CD4-positive, alpha-beta T cell treated with Interferon gamma for 1 hour (primary cell): ENCODE measurements around the gene MRPS18B.
"Not testable (repeated sequence)": the region's sequence is repeated elsewhere in the genome, so short reads cannot be mapped to it uniquely, and the experiment has no call there.

Source experiments
- DNase-seq: peaks from one replicate; pipeline ENCODE4 v3.0.0-alpha.2; 2020

MRPS18B gene

DNA sequence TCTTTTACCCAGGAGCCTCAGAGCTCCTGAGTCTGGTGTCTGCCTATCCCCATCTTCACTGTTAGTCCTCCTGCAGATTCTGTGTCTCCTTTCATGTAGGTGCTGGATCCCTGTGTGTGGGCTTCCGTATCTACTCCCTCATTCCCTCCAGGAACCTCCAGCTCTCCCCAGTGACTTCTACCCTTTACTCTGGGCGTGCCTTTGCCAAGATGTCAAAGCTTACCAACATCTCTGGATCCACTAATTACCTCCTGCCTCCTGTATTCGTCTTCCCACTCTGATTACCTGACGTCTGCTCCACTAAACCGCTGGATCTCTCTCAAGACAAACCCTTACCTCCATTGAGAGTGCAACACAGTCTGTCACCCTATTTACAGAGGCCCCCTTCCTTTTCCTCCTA is 27.1 kb downstream of the MRPS18B start:
- DNase-seq, result no peak

DNA sequence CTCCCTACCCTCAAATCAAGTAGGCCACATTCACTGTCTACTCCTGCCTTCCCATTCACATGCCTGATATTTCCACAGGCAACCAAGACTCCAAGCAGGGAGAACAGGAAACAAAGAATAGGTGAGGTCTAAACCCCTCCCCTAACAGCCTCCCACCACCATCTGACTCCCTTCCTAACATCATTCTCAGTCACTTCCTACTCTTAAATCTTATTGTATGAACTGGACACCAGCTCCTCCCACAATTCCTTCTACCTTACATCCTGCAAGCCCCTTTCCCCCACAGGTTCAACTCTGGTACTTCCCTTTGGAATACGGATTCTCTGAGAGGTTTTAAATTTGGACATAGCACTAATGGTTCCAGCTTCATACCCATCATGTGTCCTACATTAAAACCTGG is 28.3 kb downstream of the MRPS18B start:
- no peak for DNase-seq

DNA sequence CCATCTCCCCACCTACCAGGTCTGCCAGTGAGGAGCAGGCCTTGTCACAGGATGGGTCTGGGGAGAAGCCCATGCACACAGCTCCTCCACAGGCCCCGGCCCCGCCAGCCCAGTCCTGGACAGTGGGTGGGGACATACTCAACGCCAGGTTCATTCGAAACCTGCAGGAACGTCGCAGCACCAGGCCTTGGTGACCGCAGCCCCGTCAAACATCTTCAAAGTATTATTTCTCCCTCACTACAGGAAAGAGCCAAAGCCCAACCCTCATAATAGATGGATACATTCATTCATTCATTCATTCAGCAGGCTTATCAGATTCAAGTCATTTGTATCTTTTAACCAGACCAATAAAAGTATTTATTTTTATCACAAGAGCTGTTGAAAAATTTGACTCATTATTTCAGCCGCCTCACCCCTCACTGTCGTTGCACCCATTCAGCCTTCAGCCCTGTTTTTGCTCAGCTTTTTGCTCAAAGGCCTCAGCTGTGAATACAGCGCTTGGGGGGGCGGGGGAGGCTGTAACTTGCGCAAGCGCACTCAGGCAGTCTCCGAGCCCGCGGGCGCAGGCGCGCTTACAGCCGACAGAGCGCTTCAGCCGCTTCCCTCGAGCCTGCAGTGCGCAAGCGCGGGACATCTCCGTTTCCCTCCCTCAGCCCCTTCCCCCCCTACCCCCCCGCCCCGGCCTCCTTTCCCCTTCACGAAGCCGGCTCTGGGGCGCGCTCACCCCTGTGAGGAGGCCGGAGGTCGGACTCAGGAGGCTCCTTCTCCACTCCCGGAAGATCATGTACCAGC is 29.0 kb downstream of the MRPS18B start, which contains the start of gene C6orf136:
TSS of gene C6orf136 (plus strand) at position 684 of the 792 bp plus-strand sequence. CDS start at position 783, 99 bp downstream.
- DNase-seq, result peak; percentile 97

DNA sequence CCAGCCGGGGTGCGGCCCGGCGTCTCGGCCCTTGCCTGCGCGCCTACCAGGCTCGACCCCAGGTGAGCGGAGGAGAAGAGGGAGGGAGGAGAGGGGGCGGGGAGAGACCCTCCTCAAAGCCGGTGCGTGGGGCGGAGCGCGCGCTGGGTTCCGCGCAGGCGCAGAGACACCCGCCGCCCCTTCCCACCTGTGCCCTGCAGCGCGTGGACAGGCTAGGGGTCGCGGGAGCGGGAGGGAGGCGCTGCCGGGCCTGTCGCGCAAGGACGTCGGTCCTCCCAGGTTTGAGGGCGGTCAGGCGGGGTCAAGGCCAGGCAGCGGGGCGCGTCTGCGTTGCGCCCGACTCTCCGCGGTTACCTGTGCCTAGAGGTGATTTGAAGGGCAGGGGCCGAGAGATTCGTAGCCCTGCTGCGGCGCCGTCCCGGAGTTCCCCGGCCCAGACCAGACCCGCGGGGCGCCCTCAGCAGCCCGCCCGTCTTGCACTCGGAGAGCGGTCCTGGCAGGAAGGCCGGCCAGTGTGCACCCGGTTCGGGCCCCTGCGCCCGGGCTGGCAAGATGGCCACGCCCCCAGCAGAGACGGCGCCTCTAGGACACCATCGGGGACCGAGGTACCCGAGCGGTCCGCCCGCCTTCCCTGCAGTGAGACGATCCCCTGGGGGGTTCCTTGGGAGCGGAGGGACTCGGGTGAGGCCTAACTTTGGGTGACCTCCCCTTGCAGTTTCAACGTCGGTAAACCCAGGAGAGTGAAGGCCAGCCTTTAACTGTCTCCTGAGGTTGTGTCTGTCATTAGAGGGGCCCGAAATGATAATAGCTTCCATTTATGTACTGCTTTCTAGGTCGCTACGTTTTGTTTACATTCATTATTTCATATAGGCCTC is 29.8 kb downstream of the MRPS18B start:
- peak; percentile 74 for DNase-seq

DNA sequence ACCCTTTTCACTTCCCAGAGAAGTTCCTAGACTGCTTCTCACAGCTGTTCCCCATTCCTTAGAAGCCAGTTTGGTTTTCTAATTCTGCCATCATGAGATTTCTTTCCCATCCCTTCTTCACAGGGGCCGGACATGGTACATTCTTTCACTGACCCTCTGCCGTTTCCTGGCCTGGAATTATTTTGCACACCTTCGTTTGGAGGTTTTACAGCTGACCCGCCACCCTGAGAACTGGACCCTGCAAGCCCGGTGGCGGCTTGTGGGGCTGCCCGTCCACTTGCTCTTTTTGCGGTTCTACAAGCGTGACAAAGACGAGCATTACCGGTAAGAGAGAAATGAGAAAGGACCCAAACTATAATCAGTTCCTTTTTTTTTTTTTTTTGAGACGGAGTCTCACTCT is 33.5 kb downstream of the MRPS18B start:
- no peak for DNase-seq

DNA sequence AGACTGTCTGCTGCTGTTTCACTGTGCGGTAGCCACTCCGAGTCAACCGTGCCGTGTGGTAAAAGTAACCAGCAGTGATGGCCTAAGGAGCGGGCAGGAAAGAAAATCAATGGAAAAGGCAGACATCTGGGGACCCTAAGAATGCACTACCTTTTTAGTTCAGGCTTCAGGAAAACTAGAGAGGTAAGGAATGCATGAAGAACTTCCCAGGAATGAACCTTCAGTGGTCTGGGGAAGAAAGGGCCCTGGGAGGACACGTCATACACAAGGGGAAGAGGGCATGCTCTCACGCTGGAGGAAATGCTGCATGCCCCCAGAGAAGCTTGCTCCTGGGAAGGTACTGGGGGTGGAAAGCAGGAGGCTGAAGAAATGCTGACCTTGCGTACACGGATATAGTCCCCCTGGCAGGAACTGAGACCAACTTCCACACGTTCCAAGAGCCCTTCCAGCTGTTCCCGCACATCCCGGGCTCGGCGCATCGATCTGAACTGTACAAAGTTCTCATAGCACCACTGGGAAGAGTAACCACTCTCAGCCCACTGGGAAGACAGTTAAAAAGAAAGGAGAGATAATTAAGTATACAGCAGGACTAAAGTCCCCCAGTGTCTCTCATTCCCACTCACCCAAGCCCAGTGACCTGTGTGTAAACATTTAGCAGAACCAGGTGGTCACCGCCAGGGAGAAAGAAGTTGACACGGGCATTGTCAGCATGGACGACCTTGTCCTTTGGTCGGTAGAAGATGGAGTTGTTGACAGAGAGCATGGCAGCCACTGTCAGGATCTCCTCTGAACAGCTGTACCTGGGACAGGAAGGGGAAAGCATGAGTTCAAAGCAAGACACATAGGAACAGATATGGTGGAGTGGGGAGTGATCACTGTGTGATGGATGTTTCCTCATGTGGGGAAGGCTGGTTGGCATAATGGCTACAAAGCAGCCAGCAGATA is 37.4 kb downstream of the MRPS18B start:
- no peak for DNase-seq

DNA sequence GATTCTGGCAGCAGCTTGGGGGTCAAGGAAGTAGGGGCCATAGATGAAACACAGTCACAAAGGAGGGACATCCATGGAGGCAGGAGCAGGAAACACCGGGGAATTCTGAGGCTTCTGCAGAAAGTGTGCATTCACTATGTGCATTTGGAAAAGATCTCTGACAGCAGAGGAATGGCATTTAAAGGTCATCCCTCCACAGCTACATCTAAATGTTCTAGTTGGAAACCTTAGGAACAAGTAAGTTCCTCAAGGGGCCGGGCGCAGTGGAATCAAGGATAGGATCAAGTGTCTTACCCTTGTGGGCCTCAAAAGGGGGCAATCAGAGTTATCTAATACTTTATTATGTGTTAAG is 38.1 kb downstream of the MRPS18B start:
- no peak for DNase-seq

DNA sequence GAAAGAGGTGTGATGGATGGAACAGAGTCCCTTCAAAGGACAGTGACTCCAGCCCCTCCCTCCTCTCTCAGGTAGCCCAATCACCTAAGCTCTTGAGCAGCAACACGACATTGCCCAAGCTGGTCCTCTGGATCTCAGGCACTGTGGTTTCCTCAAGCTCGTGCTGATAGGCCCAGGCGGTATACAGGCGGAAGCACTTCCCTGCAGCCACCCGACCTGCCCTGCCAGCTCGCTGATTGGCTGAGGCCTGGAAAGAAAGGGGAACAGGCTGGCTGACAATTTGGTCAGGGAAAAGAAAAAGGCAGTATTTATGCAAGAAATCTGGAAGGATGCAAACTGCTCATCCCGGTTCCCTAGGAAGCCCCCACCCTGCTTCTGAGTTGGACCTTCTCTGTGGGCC is 38.9 kb downstream of the MRPS18B start:
- DNase-seq, result peak; percentile 51

DNA sequence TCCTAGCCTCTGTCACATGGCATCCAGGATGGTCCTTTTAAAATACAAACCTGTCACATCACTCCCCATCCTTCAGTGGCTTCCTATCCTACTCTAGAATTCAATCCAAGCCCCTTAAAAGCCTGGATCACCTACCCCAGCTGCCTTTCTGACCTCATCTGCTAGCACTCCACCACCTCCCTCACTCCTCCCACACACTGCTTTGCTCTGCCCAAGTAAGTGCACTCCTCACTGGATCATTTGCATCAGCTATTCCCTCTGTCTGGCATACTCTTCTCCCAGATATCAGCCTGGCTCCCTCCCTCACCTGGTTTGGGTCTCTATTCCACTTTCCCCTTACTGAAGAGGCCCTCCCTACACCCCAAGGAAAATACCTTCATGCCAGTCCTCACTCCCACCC is 39.8 kb downstream of the MRPS18B start:
- DNase-seq, result no peak

DNA sequence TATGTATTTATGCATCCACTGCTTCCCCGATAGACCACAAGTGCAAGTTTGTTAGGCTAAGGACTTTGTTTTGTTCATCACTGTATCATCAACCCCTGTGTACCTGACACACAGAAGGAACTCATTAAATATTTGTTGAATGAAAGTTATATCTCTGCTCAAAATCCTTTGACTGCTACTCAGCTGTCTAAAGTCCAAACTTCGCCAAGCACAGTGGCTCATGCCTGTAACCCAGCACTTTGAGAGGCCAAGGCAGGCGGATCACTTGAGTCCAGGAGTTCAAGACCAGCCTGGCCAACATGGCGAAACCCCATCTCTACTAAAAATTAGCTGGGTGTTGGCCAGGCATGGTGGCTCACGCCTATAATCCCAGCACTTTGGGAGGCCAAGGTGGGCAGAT is 40.3 kb downstream of the MRPS18B start:
- DNase-seq, result not testable (repeated sequence)

DNA sequence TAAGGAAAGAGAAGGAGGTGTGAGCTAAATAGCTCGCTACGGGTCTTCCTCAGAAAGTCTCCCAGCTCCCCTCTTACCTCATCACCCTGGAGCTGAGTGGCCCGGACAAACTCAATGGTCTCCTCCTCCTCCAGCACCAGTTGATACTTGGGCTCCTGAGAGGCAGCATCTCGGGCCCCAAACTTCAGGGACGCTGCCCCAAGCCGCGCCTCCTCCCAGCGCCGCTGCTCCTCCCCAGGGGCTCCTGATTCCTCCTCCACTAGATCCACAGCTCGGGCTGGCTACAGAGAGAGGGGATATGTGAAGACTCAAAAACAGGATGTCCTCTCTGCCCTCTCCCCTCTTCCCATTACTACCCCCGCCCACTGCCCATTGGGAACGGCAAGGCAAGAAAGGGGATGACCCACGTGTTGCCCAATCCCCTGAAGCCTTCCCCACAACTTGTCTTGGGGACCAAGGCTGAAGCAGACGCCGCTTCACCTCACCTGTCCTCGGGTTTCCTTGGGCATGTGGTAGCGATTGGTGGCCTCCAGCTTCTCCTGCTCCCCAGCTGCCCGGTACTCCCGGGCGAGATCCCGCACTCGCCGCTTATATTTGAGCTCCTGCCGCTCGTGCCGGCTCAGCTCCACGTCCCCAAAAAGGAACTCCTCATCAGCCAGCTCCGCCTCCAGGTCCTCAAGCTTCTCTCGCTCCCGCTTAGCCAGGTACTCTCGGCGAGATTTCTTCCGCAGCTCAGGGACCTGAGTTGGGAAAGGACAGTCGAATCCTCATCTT is 47.5 kb downstream of the MRPS18B start:
- no peak for DNase-seq

DNA sequence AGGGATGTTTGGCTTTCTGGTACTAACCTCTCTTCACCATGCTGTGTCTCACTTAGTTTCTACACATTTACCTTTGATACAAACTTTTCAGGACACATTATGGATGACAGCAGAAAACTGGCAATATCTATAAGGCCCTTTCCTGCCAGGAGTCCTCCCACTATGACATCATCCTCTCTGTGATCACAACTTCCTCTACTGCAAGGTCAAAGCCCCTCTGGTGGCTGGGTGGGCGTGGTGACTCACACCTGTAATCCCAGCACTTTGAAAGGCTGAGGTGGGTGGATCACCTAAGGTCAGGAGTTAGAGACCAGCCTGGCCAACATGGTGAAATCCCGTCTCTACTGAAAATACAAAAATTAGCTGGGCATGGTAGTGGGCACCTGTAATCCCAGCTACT is 48.7 kb downstream of the MRPS18B start:
- DNase-seq, result not testable (repeated sequence)

DNA sequence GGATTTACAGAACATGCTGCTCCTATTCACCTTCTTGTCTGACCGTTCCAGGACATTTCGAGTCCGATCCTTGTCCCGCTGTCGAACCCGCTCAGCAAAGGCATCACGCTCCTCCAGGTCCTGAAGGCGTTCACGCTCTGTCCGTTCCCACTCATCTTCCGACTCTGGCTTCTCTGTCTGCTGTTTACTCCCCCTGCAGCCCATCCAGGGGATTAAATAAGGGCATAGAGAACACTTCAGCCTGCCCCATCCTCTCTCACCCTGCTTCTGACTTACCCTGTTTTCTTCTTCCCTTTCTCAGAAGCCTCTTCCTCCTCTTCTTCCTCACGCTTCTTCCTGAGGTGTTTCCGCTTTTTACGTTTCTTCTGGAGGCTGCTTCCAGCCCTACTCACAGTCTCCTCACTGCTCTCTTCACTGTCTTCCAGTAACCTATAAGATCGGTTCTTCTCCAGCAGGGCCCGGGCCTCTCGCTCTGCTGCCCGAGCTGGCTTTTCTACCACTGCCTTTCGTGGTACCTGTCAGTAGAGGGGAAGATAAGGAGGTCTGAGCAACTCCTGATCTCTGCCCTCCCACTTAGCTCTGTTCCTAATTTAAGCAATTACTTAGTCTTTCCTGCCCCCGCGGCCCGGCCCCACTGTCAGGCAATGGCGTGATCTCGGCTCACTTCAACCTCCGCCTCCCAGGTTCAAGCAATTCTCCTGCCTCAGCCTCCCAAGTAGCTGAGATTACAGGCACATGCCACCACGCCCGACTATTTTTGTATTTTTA is 53.3 kb downstream of the MRPS18B start:
- DNase-seq, result no peak

DNA sequence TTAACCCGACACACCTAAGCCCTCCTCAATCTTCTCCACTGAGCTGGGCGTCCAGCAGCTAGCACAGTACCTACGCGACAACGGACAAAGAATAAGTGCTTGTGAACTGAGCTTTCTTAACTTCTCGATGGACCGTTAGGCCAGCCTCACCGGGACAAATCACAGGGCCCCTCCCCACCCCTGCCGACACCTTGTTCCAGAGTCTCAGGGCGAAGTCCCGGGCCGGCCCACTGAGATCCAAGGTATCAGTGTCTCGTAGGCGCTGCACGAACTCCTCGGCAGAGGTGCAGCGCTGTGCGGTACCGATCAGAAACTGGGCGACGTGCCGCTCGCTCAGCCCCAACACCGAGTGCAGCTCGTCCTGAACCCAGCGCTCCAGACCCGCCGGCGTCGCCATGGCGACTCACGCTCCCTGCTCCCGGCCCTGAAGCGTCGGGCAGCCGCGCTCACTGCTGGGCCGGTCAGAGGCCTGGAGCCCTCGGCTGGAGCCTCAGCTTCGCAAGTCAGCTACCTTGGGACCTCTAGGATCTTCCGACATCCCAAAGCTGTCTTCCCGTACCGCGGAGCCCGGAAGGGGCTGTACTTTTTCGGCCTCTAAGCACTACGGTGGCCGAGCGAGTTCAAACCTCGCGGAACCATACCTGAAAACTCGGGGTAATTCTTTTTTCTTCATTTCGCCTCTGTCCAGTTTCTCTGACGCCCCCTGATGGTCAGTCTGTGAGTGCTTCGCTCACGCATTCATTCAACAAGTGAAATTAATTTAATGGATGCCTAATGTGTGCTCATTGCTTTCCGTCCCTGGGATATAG is 55.0 kb downstream of the MRPS18B start, which contains the start of gene DHX16:
TSS of gene DHX16 (minus strand) at position 562 of the 809 bp plus-strand sequence. CDS start at position 397, 165 bp downstream.
- DNase-seq, result peak; percentile 90
